Ramos (cell line): ENCODE measurements around the gene GIMAP6.
"Not testable (repeated sequence)": the region's sequence is repeated elsewhere in the genome, so short reads cannot be mapped to it uniquely, and the experiment has no call there.

Source experiments
- in situ Hi-C: fragments of 300-500 bp; cut with MboI; formaldehyde crosslinking; loops from one replicate; pipeline ENCODE4 v1.14.3; 2022; ENCODE audit warnings: low sequenced_read_pairs; ENCODE audit not compliant: unreplicated experiment

The GIMAP6 gene

DNA sequence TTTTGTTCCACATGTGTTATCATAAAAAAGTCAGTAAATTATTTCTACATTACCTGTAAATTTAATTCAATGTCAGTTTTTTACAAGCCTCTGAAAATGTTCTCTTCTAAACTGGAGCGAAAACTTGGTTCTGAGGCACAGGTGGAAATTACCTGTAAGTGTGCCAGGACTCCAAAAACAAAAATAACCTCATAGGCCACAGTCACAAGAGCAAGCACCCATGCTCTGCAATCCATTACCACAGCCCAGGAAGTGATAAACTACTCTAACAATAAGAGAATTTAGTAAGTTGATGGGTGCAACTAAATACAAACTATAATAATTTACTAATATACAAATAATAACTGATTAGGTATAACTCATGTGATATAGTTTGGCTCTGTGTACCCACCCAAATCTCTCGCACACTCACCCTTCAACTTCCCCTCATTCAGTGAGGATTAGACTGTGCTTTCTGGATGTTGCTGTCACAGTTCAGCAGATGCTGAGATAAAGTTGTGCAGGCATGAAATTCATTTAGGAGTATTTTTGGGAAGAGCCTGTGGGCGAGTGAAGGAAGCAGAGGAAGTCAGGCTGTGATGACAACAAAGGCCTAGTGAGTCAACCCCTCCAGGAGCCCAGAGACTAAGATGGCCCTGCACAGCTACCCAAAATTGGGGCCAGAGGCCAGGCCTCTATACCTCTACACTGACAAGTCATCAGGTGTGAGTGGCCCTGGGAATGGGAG is 16.3 kb upstream of the GIMAP6 start:
- in situ Hi-C loops = no loop called here

DNA sequence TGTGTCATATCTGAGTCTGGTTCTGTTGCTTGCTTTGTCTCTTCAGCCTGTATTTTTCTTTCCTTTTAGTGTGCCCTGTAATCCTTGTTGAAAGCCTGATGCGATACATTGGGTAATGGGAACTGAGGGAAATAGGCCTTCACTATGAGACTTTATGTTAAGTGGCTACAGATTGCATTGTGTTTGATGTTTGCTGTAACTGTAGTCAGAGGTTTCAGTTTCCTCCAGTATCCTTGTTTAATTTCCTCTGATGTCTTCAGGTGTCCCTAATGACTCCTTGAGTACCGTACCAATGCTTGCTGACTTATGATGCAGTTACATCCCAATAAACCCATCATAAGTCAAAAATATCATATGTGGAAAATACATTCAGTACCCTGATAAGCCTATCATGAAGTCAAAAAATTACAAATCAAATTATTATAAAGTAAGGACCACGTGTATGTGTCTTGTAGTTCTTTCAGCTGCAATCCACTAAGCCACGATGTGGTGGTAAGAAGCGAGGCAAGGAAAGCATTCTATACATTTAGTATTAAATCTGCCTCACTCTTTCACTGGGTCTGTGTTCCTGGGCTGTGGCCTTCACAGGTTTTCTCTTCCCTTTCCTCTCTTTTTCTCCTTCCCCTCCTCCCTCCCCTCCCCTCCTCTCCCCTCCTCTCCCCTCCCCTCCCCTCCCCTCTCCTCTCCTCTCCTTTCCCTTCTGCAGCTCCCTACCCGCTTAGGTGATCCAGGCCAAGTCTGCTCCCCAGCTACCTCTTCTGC is 13.3 kb upstream of the GIMAP6 start:
- in situ Hi-C loops = no loop called here

DNA sequence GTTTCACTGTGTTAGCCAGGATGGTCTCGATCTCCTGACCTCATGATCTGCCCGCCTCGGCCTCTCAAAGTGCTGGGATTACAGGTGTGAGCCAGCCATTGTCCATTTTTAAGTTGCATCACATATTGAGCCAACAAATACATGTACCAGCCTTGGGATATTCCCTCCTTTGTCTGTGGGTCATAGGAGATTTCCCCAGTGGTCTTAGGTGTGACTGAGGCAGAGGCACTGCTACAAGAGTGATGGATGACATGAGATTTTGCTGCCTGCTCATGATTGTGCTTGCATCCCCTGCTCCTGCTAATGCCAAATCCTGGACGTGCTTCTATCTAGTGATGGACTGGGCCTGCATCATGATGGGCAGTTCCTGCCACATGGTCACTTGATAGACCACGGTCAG is 10.7 kb upstream of the GIMAP6 start:
- in situ Hi-C loops = no loop called here

DNA sequence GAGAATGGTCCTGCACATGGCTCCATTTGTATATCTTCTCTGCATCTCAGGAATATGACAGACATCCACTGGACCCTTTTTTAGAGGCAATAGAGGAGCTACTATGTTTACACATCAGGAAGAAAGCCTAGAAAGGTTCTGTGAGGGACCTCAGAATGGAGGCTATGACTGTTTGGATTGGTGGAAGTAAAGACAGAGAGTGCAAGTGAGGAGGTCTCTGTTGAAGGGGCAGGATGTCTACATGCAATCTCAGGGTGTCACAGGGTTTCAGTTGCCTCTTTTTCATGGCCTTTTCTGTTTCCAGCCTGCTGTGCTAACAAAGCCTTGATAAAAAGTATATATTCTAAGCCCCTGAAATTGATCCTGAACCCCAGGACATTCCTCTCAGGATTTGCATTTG is 9.7 kb upstream of the GIMAP6 start:
- in situ Hi-C loops = no loop called here

DNA sequence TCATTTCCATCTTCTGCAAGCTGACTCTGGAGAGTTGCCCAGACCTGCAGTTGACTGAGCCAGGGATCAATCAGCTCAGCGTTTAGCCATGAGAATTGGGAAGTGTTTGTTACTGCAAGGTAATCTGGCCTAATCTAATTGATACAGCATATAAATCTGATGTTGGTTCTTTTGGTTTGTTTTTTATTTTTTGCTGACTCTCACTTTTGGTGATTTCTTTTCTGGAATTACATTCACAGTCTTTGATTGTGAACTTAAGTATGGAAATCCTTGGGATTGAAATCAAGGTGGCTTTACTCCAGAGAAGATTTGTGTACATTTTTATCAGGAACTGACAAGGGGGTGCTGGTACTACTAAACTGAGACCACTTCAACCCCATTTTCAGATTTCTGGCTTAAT is 1.7 kb upstream of the GIMAP6 start:
- in situ Hi-C loops = no loop called here

DNA sequence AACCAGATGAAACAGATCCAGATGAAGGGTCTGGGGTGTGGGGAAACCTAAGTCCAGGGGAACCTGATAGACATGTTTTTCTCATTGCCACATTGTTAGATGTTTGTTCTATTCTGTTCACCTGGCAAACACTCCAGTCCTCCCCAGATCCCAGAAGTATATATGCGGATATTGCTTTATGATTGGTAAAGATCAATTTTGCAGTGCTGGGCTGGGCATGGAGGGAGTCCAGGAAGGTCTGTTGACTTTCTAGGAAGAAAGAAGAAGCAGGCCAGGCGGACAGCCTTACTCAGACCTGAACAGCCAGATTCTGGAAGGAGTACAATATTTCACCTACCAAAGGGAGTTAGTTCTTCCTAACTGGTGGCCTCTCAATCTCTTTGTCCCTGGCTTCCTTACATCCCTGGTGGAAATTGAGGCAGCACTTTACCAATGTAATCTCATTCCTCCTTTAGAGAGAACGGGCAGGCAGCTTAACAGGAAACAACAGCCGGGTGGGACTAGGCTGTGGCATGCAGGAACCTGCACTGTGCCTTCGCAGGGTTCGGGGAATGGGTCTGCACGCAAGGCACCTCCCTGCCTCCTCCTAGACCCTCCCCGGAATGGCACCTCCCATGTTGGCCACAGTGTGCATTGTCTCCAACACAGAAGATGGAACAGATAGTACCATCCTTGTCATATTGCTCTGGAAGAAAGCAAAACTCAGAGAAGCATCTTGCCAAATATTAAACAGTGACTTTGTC is 930 bp downstream of the GIMAP6 start:
- in situ Hi-C loops = no loop called here

DNA sequence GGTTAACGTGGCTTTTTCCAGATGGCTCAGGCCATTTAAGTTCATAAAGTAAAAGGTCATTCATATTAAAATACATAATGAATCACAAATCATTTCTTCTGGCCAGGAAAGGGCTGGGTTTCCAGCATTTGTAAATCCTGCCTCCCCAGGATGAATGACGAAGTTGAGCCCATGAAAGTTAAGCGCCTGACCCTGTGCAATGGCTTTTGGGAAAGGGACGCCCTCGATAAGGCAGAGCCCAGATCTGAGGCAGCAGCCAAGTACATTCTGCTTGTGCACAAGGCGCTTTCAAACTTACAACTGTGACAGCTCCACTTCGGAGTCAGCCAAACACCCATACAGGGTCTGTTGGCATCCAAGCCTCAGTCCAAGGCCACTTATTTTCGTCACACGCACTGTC is 2.8 kb downstream of the GIMAP6 start:
- in situ Hi-C loops = no loop called here

DNA sequence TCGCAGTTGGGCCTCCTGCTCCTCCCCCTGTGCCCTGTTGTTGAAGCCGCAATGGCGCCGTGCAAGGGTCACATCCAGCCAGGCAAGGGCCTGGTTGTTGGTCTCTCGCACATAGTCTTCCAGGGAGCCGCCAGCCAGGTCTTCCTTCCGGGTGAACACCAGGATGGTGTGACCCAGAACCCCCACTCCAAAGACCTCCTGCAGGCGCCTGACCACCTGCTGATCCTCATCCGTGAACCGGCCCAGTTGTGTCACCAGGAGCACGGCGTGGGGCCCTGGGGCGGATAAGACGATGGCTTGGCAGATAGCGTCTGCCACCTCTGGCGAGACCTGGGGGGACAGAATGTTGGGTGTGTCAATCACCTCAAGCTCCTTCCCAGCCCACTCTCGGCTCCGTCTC is 4.2 kb downstream of the GIMAP6 start:
- in situ Hi-C loops = no loop called here

DNA sequence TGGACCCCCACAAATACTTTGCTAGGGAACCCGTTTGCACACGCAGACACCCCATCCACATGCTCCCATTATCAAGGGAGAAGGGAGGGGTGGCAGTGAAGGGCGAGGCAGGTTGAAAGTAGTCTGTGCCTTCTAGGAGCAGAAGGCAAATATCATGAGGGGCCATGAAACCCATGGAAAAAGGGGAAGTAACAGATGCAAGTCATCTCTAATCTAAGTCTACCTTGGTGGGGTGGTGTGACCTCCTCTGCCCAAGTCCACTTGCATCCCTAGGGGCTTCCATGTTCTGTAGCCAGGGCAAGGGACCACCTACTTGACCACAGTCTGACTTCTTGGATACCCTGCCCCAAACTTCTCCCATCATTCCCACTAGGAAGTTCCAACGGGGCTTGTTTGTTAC is 5.5 kb downstream of the GIMAP6 start:
- in situ Hi-C loops = no loop called here

DNA sequence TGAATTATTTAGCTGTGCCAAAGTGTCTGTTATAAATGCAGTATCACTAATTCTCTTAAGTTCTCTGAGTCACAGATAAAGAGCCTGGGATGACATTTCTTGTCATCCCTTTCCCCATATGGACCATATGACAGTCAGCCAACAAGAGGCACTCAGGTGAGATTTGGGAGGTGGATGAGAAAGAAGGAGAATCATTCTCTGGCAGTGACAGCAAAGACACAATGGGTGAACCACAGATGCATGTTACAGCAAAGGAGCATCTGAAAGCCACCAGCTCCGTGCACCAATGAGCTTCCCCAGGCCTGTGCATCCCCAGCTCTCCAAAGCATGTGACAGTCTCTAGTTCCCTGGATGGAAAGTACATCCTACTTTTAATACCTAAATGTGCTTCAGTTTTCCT is 10.8 kb downstream of the GIMAP6 start:
- in situ Hi-C loops = no loop called here

DNA sequence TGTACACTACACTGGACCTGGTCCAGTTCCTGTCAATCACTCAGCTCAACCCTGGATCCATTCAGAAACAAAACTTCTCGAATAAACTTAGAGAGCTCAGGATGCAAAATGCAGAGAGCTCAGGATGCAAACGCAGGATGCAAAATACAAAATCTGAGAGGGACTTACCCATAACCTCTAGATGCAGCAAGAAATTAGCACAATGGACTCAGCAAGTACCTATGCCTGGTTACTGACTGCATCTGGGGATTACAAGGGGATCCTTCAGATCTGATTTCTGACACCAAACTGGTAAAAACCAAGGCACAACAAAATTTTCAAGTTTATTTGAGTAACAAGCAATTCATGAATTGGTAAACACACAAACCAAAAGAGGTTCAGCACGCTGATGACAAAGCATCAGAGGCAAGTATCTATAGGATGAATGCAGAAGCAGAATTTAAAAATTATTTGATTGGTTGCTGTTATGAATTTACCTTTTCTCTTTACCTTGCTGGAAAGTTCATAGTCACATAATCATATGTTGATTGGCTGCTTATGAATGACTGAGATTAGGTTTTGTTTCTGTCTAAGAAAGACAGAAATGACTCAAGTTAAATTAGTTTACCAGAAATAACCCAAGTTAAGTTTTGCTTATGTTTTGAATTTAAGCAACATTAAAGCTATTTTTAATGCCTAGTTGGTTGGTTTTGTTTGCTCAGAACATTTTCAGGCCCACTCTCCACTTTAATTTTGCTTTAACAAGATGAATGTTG is 11.4 kb downstream of the GIMAP6 start:
- in situ Hi-C loops = no loop called here

DNA sequence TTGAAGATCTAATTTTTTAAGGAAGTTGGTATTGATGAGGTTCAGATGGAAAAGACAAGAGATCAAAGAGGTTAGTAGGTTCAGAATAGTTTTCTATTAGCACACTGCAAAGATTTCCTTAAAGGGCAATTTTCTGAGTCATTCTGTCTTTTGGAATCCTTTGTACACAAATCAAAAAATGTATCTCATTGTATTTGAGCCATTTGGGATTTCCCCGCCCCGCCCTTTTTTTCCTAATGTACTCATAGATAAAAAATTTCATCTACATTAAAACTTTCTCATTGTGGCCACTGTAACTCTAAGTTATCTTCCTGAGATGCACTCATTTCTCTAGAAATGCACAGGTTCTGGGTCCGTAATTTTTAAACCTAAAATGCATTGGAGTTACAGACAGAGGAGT is 12.1 kb downstream of the GIMAP6 start:
- in situ Hi-C loops = no loop called here

DNA sequence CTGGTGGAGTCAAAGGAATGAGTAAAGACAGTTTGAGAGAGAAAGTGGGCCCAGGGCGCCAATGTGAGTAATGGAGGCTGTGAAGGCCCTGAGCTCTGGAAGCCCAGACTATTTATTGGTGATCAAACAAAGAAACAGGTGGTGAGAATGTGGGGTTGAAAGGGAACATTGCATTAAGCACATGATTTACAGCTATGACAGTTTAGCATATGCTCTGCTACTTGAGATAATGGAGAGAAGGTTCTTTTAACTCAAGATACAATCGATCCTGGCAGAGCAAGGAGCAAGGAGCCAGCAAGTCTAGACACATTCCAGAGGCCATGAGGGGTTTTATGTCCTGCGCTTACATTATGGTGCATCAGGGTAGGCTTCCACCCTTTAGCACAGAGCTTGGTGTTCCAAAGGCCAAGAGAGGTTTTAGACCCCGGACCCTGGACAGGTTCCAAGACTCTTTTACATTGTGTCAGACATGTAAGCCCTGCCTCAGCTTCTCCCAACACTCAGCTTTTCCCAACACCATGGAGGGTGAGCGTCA is 16.9 kb downstream of the GIMAP6 start:
- in situ Hi-C loops = not testable (repeated sequence)

DNA sequence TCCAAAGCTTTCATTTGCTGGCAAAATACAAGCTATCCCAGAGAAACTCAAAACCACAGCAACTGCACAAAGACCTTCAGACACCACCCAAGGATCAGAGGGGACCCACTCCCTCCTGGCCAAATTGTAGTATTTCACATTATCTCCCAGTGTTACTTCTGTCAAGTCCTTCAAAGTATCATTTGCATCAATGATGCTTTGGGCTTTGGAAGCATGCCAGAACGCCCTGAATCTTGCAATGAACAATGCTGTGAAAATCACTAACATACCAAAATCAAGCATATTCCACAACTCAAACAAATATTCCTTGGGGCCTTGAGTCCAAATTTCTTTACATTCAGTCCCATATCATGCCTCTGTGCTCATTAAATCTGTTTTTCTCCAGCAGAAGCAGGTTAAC is 17.8 kb downstream of the GIMAP6 start:
- in situ Hi-C loops = not testable (repeated sequence)

DNA sequence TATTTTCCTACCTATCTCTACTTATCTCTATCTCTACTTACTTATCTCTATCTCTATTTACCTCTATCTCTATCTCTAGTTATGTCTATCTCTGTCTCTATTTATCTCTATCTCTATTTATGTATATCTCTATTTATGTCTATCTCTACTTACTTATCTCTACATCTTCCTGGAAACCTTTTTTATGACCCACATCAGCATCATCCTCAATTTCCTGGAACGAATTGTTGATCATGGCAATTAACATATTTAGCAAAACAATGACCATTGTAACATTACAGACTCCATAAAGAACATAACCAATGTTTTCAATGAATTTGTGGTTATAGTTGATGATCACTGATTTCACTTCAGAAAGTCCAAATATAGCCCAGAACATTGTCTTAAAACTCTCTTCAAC is 18.3 kb downstream of the GIMAP6 start:
- in situ Hi-C loops = no loop called here

DNA sequence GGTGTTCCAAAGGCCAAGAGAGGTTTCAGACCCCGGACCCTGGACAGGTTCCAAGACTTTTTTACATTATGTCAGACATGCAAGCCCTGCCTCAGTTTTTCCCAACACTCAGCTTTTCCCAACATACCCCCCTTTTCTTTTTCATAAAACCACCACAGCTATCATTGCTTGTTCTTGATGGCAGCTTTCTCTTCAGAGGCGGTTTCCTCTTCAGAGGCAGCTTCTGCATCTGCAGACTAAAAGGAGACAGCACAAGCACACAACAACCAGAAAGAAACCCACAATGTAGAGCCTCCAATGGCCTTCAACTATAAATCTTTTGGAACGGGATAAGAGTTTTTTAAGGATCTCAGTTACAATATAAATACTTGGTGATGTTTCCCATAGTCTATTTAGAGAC is 19.3 kb downstream of the GIMAP6 start:
- in situ Hi-C loops = no loop called here

DNA sequence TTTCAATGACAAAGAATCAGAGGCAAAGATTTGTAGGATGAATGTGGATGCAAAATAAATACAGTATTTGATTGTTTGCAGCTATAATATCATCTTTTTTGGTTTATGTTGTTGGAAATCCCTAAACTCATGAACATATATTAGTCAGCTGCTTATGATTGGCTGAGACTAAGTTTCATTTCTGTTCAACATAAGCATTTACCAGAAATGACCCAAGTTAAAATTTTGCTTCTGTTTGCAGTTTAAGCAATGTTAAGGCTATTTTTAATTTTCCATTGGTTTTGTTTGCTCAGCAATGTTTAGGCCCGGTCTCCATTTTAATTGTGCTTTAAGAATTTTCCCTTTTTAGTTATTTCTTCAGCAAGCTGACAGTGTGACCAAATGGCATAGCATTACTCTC is 22.0 kb downstream of the GIMAP6 start:
- in situ Hi-C loops = no loop called here

DNA sequence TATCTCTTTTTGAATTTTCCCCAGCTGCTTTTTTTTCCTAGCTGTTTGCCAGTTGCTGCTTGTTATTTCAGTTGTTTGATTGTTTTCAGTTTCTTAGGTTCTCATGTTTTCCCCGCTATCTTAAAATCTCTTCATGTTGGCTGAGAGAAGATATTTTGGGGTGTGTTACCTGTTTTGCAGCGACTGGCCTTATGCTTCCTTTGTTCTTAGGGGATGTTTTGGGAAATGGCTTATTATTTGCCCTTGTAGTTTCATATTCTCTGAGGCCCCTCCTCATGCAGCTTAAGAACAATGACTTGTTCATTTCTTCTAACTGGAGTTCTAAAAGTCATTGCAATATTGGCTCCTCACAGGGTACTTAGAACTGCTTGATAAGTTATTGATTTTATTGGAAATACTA is 28.6 kb downstream of the GIMAP6 start:
- in situ Hi-C loops = not testable (repeated sequence)

DNA sequence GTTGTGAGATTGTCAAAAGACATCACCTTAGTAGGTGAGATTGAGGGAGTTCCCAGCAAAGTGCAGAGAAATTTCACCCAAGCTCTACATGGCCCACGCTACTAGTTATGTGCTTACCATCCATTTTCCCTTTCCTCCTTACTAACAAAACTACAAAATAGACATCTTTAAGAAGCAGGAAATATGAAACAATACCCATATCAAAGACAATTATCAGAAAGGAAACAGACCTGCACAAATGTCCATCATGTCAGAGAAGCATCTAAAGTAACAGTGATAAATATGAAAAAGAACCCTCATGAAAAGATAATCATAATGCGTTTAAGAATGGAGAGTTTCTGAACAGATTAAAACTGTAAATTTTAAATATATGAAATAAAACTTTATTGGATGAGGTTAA is 36.8 kb downstream of the GIMAP6 start:
- in situ Hi-C loops = no loop called here

DNA sequence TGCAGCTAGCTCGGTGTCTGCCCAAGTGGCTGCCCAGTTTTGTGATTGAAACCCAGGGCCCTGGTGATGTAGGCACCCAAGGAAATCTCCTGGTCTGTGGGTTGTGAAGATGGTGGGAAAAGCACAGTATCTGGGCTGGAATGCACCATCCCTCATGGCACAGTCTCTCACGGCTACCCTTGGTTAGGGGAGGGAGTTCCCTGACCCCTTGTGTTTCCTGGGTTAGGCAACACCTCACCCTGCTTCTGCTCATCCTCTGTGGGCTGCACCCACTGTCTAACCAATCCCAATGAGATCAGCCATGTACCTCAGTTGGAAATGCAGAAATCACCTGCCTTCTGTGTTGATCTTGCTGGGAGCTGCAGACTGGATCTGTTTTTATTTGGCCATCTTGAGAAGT is 37.4 kb downstream of the GIMAP6 start:
- in situ Hi-C loops = no loop called here
